Measurements from ENCODE around the gene OR2T5.
"Not testable (repeated sequence)": the region's sequence is repeated elsewhere in the genome, so short reads cannot be mapped to it uniquely, and the experiment has no call there.

OR2T5 gene

DNA sequence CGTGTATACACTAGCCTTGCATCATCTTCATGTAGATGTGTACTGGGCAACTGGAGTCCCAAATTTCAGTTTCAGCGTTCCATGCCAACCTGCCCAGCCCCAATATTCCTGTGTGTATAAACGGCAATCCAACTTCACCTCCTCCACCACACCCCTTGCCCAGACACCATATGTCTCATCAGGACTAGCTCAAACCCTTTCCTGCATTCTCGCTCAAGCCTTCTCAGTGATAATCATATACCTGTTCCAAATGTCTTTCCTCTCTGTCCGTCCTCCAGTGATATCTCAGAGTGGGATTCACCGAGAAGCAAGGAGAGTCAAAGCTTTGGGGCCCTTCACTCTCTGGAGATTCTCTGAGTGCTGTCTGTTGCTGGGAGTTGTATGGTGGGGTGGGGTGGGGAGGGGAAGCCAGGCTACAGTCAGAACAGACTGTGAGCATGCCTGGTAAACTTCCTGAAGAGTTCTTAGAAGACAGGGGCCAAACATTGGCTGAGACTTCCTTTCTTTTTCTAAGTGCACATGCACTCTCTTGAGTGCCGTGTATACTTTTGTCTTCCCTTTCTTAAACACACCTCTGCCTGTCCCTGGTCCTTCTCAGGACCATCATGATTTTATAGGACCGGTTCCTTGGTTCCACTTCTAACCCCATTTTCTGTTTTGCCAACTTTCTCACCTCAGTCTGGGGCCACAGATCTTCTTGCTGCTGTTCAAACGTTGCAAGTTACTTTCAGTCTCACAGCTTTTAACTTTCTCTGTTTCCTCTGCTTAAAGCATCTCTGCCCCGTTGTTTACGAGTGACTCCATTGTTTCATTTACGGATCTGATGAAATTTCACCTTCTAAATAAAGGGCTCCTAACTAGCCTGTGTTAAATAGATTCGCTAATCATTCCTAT is 6.5 kb upstream of the OR2T5 start:
- H3K4me3 ChIP-seq (ENCODE audit: low read length); DNase-seq (ENCODE audit: low read depth): not testable (repeated sequence)

GRCh38 chr1:248496661-248497060 is 8.3 kb downstream of the OR2T5 start:
- not testable (repeated sequence) for H3K4me3 ChIP-seq (ENCODE audit: low read length); DNase-seq (ENCODE audit: low read depth)

DNA sequence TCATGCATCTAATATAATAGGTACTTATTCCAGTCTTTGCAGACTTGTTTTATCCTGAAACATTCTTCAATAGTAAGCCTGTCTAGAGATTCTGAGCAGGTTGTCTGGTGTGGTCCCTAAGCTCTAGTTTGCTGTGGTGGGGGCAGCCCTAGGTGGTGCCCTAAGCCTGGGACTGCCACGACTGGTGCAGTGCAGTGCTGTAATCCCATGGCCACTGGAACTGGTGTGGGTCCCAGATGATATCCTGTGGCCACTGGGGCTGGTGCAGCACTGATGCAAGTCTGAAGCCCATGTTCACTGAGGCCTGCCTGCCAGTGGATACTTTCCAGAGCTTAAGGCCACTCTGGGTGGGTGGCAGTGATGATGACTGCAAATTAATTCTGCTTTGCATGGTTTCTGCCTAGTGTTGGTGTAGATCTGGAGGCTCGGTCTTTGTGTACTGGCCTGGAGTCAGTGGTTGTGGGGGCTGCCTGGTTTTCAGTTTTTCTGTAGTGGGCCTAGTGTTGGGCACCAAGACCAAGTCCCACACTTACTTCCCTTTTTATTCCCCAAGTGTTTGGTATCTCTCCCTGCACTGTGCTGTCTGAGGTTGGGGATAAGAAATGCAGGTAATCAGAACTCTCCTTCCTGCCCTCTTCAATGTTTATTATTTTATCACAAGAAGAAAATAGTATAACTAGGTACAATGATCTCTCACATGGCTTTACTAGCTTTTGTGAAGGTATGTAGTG is 12.1 kb downstream of the OR2T5 start:
- DNase-seq (ENCODE audit: low read depth); H3K4me3 ChIP-seq (ENCODE audit: low read length): not testable (repeated sequence)

DNA sequence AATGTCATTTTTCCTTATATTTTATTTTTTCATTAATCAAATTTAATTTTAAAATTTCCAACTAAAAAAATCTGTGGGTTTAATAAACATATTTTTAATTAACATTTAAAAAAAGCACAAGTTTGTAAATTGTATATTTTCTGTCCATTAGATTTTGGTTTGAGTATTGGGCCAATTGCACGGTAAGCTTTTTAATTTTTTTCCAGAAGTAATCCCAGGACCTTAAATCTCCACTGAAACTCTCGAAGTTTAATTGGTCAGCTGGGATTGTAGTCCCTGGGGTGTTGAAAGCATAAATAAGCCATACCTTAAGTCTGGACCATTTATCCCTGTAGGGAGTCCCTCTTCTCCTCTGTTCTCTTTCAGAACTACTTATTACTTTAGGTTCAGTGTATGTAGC is 19.4 kb downstream of the OR2T5 start, which contains the start of gene OR2G6:
TSS of gene OR2G6 (plus strand) at position 301 of the 400 bp plus-strand sequence. CDS start 13,574 bp downstream, outside the sequence.
- not testable (repeated sequence) for DNase-seq (ENCODE audit: low read depth); H3K4me3 ChIP-seq (ENCODE audit: low read length)

DNA sequence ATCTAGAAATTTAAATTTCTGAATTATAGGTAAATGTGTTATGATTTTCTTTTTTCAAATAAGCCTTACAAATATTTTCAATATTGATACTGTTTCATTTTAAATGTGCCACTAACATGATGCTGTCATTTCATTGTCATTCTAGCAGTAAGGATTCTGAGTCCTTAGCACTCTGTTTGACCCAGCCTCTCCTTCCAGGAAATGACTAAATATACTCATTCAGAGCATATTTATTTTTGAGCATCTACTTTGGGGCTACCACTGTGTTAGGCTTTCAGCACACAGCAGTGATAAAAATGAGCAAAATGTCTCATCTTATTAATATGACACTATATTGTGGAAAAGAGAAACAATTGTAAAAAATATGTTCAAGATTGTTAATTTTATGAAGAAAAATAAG is 21.8 kb downstream of the OR2T5 start:
- DNase-seq (ENCODE audit: low read depth); H3K4me3 ChIP-seq (ENCODE audit: low read length): not testable (repeated sequence)

GRCh38 chr1:248521856-248522255 is 33.5 kb downstream of the OR2T5 start:
- TF ChIP-seq, protein P1, sequence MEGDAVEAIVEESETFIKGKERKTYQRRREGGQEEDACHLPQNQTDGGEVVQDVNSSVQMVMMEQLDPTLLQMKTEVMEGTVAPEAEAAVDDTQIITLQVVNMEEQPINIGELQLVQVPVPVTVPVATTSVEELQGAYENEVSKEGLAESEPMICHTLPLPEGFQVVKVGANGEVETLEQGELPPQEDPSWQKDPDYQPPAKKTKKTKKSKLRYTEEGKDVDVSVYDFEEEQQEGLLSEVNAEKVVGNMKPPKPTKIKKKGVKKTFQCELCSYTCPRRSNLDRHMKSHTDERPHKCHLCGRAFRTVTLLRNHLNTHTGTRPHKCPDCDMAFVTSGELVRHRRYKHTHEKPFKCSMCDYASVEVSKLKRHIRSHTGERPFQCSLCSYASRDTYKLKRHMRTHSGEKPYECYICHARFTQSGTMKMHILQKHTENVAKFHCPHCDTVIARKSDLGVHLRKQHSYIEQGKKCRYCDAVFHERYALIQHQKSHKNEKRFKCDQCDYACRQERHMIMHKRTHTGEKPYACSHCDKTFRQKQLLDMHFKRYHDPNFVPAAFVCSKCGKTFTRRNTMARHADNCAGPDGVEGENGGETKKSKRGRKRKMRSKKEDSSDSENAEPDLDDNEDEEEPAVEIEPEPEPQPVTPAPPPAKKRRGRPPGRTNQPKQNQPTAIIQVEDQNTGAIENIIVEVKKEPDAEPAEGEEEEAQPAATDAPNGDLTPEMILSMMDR (conservative IDR thresholded peaks at IDR 0.05; ENCODE audit: low read depth, low read length) = no peak
- H3K4me3 ChIP-seq (ENCODE audit: low read length) = no peak overlapping the region
- DNase-seq (ENCODE audit: low read depth) = no peak

DNA sequence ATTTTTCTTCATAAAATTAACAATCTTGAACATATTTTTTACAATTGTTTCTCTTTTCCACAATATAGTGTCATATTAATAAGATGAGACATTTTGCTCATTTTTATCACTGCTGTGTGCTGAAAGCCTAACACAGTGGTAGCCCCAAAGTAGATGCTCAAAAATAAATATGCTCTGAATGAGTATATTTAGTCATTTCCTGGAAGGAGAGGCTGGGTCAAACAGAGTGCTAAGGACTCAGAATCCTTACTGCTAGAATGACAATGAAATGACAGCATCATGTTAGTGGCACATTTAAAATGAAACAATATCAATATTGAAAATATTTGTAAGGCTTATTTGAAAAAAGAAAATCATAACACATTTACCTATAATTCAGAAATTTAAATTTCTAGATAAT is 49.1 kb downstream of the OR2T5 start:
- H3K4me3 ChIP-seq (ENCODE audit: low read length); DNase-seq (ENCODE audit: low read depth): not testable (repeated sequence)

Measured in retinal pigment epithelial cell (primary cell).